Erythroblast (primary cell): ENCODE results near the gene PAM.

ENCODE experiments used
- GATA1 ChIP-seq: IDR thresholded peaks from 2 replicates; pipeline ENCODE4 v1.6.1; 2011; ENCODE audit warnings: low read depth, mild to moderate bottlenecking, control low read depth, low read length, moderate library complexity
- POLR2A ChIP-seq: IDR thresholded peaks from 2 replicates; pipeline ENCODE4 v1.6.1; 2011; ENCODE audit warnings: mild to moderate bottlenecking, low read length

DNA sequence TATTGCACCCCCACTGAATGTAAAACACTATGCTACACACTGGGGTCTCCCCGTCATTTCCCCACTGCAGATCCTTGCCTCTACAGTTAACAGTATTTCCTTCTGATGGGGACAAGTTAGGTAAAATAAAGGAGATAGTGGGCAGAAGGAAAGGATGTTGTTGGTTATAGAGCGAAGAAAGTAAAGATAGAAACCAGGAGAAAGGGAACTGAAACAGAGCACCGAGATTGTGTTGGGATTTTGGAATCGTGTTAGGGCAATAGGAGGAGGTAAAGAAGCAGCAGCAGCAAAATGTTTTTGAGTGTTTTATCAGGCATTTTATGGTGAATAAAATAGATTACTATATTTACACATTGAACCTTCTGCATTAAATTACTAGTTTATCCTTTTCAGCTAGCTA, 60.0 kb downstream of the PAM start:
- no peak for TF ChIP-seq POLR2A
- TF ChIP-seq GATA1 = no peak
